ENCODE results near the gene ENC1. TPM values are rescaled to one million over a fixed set of nuclear protein-coding genes. Genes with fewer than 3 reads are reported as not detected.
A peak's percentile ranks its signal among the peaks of the same experiment; 100 is the strongest.

The ENC1 gene
- total RNA-seq, 2 experiments from 2014 or later: 0.74 to 0.86 TPM

GRCh38 chr5:74594137-74595040 lies 46.1 kb downstream of the ENC1 start:
- no peaks in the 10 kb centered on the region for H3K4me1 Mint-ChIP-seq (ENCODE audit: low read depth)
- intact Hi-C loops (cut with micrococcal nuclease): no loop called here
- H3K4me3 Mint-ChIP-seq: no peak overlapping the region
- no peaks in the 10 kb centered on the region for H3K36me3 Mint-ChIP-seq (ENCODE audit: low read depth)
- no peaks in the 10 kb centered on the region for H3K9me3 Mint-ChIP-seq
- CTCF ChIA-PET: no interaction called here
- peaks cover 12% of the 10 kb centered on the region for H3K27me3 Mint-ChIP-seq (ENCODE audit: low read depth)
- H3K27ac Mint-ChIP-seq: no peak overlapping the region
- no peak for DNase-seq

GRCh38 chr5:74589204-74590056 lies 51.1 kb downstream of the ENC1 start:
- Mint-ChIP-seq H3K4me3 (no peak overlapping the region), H3K27me3 (ENCODE audit: low read depth) (peaks cover 9% of the 10 kb centered on the region), H3K27ac (no peak overlapping the region), H3K4me1 (ENCODE audit: low read depth) (peaks cover 4% of the 10 kb centered on the region), H3K9me3 (no peaks in the 10 kb centered on the region), H3K36me3 (ENCODE audit: low read depth) (no peaks in the 10 kb centered on the region)
- CTCF ChIA-PET: no interaction called here
- intact Hi-C loops (cut with micrococcal nuclease): no loop called here
- no peak for DNase-seq

- H3K4me3 Mint-ChIP-seq: no peak overlapping the region
- peaks cover 4% of the 10 kb centered on the region for H3K4me1 Mint-ChIP-seq (ENCODE audit: low read depth)
- CTCF ChIA-PET: no interaction called here
- H3K27me3 Mint-ChIP-seq (ENCODE audit: low read depth): peaks cover 9% of the 10 kb centered on the region
- H3K9me3 Mint-ChIP-seq: no peaks in the 10 kb centered on the region
- no peak overlapping the region for H3K27ac Mint-ChIP-seq
- no peak for DNase-seq
- intact Hi-C loops (cut with micrococcal nuclease): no loop called here
- H3K36me3 Mint-ChIP-seq (ENCODE audit: low read depth): no peaks in the 10 kb centered on the region
These were observed 52.1 kb downstream of the ENC1 start for GRCh38 chr5:74588415-74588814.

GRCh38 chr5:74587890-74588289 lies 52.6 kb downstream of the ENC1 start:
- intact Hi-C loops (cut with micrococcal nuclease): no loop called here
- Mint-ChIP-seq H3K4me1 (ENCODE audit: low read depth) (peaks cover 4% of the 10 kb centered on the region), H3K4me3 (no peak overlapping the region), H3K9me3 (no peaks in the 10 kb centered on the region), H3K27ac (no peak overlapping the region), H3K36me3 (ENCODE audit: low read depth) (no peaks in the 10 kb centered on the region), H3K27me3 (ENCODE audit: low read depth) (peaks cover 9% of the 10 kb centered on the region)
- DNase-seq: no peak
- CTCF ChIA-PET: no interaction called here

GRCh38 chr5:74587300-74587699 lies 53.2 kb downstream of the ENC1 start:
- Mint-ChIP-seq H3K27ac (no peak overlapping the region), H3K4me1 (ENCODE audit: low read depth) (peaks cover 4% of the 10 kb centered on the region), H3K4me3 (no peak overlapping the region), H3K9me3 (no peaks in the 10 kb centered on the region), H3K27me3 (ENCODE audit: low read depth) (peaks cover 9% of the 10 kb centered on the region), H3K36me3 (ENCODE audit: low read depth) (no peaks in the 10 kb centered on the region)
- no peak for DNase-seq
- CTCF ChIA-PET: no interaction called here
- intact Hi-C loops (cut with micrococcal nuclease): no loop called here

GRCh38 chr5:74586856-74587255 lies 53.7 kb downstream of the ENC1 start:
- Mint-ChIP-seq H3K4me3 (no peak overlapping the region), H3K4me1 (ENCODE audit: low read depth) (peaks cover 5% of the 10 kb centered on the region)

GRCh38 chr5:74582853-74583252 lies 57.7 kb downstream of the ENC1 start:
- H3K9me3 Mint-ChIP-seq: no peaks in the 10 kb centered on the region
- no peaks in the 10 kb centered on the region for H3K27me3 Mint-ChIP-seq (ENCODE audit: low read depth)
- intact Hi-C loops (cut with micrococcal nuclease): no loop called here
- no peak overlapping the region for H3K27ac Mint-ChIP-seq
- H3K4me3 Mint-ChIP-seq: no peak overlapping the region
- CTCF ChIA-PET: no interaction called here
- DNase-seq: no peak
- peaks cover 16% of the 10 kb centered on the region for H3K4me1 Mint-ChIP-seq (ENCODE audit: low read depth)
- no peaks in the 10 kb centered on the region for H3K36me3 Mint-ChIP-seq (ENCODE audit: low read depth)

More at GRCh38 chr5:74586856-74587255, 53.7 kb downstream of the ENC1 start:
- Mint-ChIP-seq H3K27me3 (ENCODE audit: low read depth) (peaks cover 9% of the 10 kb centered on the region), H3K9me3 (no peaks in the 10 kb centered on the region), H3K36me3 (ENCODE audit: low read depth) (no peaks in the 10 kb centered on the region), H3K27ac (no peak overlapping the region)
- intact Hi-C loops (cut with micrococcal nuclease): no loop called here
- no peak for DNase-seq
- CTCF ChIA-PET: no interaction called here

- Mint-ChIP-seq H3K27me3 (ENCODE audit: low read depth) (no peaks in the 10 kb centered on the region), H3K4me3 (no peak overlapping the region), H3K4me1 (ENCODE audit: low read depth) (peaks cover 23% of the 10 kb centered on the region), H3K36me3 (ENCODE audit: low read depth) (no peaks in the 10 kb centered on the region), H3K9me3 (no peaks in the 10 kb centered on the region), H3K27ac (no peak overlapping the region)
- intact Hi-C loops (cut with micrococcal nuclease): no loop called here
- CTCF ChIA-PET: no interaction called here
- DNase-seq: no peak
These were observed 58.6 kb downstream of the ENC1 start for GRCh38 chr5:74581988-74582365.

GRCh38 chr5:74580729-74581109 lies 59.8 kb downstream of the ENC1 start:
- Mint-ChIP-seq H3K36me3 (ENCODE audit: low read depth) (no peaks in the 10 kb centered on the region), H3K4me3 (no peak overlapping the region), H3K4me1 (ENCODE audit: low read depth) (peaks cover 34% of the 10 kb centered on the region), H3K27me3 (ENCODE audit: low read depth) (no peaks in the 10 kb centered on the region), H3K9me3 (no peaks in the 10 kb centered on the region), H3K27ac (no peak overlapping the region)
- intact Hi-C loops (cut with micrococcal nuclease): no loop called here
- CTCF ChIA-PET: interaction anchor here (1.2 kb wide), 1 partner anchor 161 kb away, joined by 3 read pairs; no protein-coding TSS in a partner anchor
- DNase-seq: no peak

- no peaks in the 10 kb centered on the region for H3K27me3 Mint-ChIP-seq (ENCODE audit: low read depth)
- H3K27ac Mint-ChIP-seq: peak overlapping the region; percentile 18
- CTCF ChIA-PET: no interaction called here
- H3K9me3 Mint-ChIP-seq: no peaks in the 10 kb centered on the region
- intact Hi-C loops (cut with micrococcal nuclease): loop anchor here (1.0 to 10.0 kb wide), 6 partner anchors 43 to 933 kb away; partner anchors contain the start of genes ANKRD31, CERT1 and POLK
- no peak overlapping the region for H3K4me3 Mint-ChIP-seq
- peak; percentile 84 for DNase-seq
- H3K4me1 Mint-ChIP-seq (ENCODE audit: low read depth): peaks cover 36% of the 10 kb centered on the region
- no peaks in the 10 kb centered on the region for H3K36me3 Mint-ChIP-seq (ENCODE audit: low read depth)
These were observed 61.3 kb downstream of the ENC1 start for GRCh38 chr5:74579215-74579614.

- DNase-seq: no peak
- Mint-ChIP-seq H3K4me1 (ENCODE audit: low read depth) (peaks cover 36% of the 10 kb centered on the region), H3K4me3 (no peak overlapping the region), H3K9me3 (no peaks in the 10 kb centered on the region), H3K27ac (peak overlapping the region; percentile 53), H3K36me3 (ENCODE audit: low read depth) (no peaks in the 10 kb centered on the region), H3K27me3 (ENCODE audit: low read depth) (no peaks in the 10 kb centered on the region)
- intact Hi-C loops (cut with micrococcal nuclease): loop anchor here (1.0 to 10.0 kb wide), 6 partner anchors 44 to 934 kb away; partner anchors contain the start of genes ANKRD31, CERT1 and POLK
- CTCF ChIA-PET: no interaction called here
These were observed 62.0 kb downstream of the ENC1 start for GRCh38 chr5:74578356-74579044.

Measured in activated naive CD4-positive, alpha-beta T cell treated with anti-CD3 and anti-CD28 coated beads for 36 hours (primary cell).